GM18907 (cell line): ENCODE results near the gene CACNG1.
"Not testable (repeated sequence)": the region's sequence is repeated elsewhere in the genome, so short reads cannot be mapped to it uniquely, and the experiment has no call there.

Experiments
- ATAC-seq: cut with Tn5 transposase; IDR thresholded peaks from one replicate; pipeline ENCODE4 v1.9.1; 2021; ENCODE audit warnings: mild to moderate bottlenecking, moderate library complexity; ENCODE audit not compliant: unreplicated experiment

CACNG1 gene

GRCh38 chr17:67074781-67075180, 30.4 kb downstream of the CACNG1 start:
- ATAC-seq = no peak

DNA sequence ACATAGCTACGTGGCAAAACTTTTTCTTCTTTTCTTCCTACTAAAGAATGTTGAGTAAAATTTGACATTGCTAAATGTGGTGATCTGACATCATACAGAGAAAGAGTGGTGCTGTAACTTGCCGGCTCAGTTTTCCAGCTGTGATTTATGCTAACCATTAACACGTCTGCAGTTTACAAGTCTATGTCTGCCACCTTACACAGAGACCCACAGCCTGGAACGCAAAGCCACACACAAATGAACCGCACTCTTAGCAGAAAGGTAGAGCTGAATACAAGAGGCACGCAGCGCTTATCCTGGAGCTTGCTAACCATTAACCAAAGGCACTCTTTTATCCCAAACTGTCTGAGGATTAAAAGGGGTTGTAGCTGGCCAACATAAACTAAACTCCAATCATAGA, 31.9 kb downstream of the CACNG1 start:
- no peak for ATAC-seq

DNA sequence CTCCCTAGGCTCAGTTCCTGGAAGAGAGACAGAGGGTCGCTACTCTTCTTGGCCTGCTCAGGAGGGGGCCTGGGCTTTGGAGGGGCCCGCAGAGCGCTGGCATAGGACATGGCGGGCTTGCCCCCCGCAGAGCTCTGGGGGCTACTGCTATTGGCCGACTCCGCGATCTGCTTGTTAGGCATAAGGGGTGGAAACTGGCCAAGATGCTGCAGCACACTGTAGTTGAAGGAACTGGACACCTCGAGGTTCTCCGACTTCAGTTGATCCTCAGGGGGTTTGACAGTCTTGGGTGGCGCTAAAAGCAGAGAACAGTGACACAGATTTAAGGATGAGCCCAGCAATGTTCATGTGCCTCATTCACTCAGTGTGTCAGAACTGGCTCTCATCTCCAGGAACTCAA, 33.9 kb downstream of the CACNG1 start:
- no peak for ATAC-seq

DNA sequence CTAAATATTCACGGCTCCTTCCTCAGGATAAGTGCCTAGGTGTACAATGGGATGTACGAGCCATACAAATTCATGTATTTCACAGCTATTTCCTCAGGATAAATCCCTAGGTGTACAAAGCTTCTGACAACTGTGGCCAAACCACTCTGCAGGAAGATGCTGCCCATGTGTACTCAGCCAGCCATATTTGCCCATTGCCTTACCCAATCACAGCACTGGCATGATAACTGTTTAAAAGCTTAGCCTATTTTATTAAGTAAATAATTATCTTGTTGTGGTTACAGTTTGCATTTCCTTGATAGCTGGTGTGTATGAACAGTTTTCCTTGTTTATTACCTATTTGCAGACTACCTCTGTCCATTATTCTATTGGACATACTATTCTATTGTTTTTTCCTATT, 35.1 kb downstream of the CACNG1 start:
- ATAC-seq = no peak

- ATAC-seq = no peak
These were observed 36.5 kb downstream of the CACNG1 start for GRCh38 chr17:67080804-67081203.

DNA sequence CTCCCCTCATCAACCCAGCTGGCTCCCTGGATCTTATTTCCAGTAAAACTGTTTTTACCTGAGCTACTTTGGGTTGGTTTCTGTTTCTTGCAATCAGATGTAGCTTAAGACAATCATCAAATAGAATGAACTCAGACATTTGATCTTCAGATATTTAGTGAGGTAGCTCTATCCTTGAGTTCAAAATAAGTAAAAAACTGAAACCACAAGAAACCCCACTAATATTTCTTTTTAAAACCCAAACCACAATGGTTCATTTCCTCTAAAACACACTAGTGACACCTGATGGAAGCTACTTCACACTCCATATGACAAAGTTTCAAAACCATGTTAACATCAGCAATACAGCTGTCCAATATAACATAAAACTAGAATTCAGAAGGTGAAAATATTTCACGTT, 37.8 kb downstream of the CACNG1 start:
- ATAC-seq = peak; percentile 73

GRCh38 chr17:67085406-67085805, 41.1 kb downstream of the CACNG1 start:
- no peak for ATAC-seq

GRCh38 chr17:67088639-67089038, 44.3 kb downstream of the CACNG1 start:
- ATAC-seq = no peak

- no peak for ATAC-seq
These were observed 46.0 kb downstream of the CACNG1 start for GRCh38 chr17:67090341-67090740.

DNA sequence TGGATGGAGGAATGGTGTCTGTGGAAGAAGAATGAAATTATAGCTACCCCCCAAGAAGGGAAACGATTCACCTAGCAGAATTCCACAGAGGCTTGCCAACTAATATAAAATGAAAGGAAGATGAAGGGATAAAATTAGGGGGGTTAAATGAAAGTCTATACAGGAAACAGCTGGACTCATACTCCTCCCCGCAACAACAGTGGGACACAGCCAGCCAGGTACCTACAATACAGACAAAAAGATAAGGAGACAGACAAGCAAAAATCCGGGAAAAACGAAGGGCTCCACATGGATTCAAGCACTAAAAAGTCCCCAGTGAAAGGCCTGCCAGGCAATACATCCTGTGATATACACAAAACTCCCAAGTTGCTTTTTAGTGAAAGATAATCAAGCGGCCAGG, 47.9 kb downstream of the CACNG1 start:
- no peak for ATAC-seq

DNA sequence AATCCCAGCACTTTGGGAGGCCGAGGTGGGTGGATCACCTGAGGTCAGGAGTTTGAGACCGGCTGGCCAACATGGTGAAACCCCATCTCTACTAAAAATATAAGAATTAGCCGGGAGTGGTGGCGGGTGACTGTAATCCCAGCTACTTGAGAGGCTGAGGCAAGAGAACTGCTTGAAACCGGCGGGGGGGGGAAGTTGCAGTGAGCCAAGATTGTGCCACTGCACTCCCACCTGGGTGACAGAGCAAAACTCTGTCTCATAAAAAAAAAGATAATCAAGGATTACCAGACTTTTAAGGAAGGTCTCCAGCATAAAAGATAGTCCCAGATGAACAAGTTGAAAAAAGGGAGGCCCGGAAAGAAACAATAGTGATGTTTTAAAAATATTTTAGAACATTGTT, 48.4 kb downstream of the CACNG1 start:
- not testable (repeated sequence) for ATAC-seq

DNA sequence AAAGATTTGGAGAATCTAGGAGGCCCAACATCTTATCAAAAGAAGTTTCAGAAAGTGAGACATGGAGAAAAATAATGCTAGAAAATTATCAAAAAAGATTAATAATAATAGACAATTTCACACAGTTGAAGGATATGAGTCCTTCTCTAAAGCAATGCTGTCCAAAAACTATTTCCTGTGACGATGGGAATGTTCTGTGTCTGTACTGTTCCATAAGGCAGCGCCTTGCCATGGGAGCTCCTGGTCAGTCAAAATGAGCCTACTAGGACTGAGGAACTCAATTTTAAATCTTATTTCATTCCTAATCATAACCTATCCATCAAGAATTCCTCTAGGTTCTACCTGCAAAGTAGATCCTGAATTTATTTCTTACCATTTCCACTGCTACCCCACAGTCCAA, 49.0 kb downstream of the CACNG1 start:
- no peak for ATAC-seq

GRCh38 chr17:67095291-67095690, 50.9 kb downstream of the CACNG1 start:
- ATAC-seq = not testable (repeated sequence)

- ATAC-seq = no peak
These were observed 51.4 kb downstream of the CACNG1 start for GRCh38 chr17:67095803-67096202.

- ATAC-seq = no peak
These were observed 52.3 kb downstream of the CACNG1 start for GRCh38 chr17:67096609-67097008.

DNA sequence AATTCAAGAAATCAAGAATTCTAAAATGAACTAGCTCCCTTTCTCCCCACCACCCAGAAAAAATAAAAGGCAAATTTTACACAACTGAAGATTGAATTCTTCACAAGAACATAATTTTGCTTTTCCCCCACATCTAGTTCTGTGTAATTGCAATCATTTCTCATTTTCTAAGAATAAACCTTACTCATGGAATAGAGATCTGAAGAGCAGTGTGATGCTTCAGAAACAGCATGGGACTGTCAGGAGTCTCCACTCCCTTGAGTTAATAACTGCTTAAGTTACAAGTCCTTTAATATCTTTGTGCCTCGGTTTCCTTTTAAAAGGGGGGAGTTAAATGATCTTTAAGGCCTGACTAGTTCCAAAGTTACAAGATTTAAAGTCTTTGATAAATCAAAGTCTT, 53.7 kb downstream of the CACNG1 start:
- ATAC-seq = no peak

DNA sequence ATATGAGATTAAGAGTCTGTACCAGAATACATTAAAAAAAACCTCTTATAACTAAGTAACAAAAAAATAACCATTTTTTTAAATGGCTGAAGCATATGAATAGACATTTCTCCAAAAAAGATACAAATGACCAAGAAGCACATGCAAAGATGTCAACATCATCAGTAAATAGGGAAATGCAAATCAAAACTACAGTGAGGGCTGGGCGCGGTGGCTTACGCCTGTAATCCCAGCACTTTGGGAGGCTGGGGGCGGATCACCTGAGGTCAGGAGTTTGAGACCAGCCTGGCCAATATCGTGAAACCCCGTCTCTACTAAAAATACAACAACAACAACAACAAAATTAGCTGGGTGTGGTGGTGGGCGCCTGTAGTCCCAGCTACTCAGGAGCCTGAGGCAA, 60.3 kb downstream of the CACNG1 start:
- ATAC-seq = not testable (repeated sequence)

DNA sequence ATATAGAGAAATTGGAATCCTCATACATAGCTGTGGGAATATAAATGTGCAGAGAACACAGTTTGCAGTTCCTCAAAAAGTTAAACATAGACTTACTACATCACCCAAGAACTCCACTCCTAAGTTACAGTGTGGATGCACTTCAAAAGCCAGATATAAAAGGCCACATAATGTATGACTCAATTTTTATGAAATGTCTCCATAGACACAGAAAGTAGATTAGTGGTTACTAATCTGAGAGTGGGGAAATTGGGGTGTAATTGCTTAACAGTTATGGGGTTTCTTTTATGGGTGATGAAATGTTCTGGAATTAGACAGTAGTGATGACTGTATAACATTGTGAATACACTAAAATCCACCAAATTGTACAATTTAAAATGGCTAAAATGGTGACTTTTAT, 60.9 kb downstream of the CACNG1 start:
- no peak for ATAC-seq
